Gastrocnemius medialis (tissue), 4 donors: Measurements from ENCODE around the gene AQP12B. TPM values are rescaled to one million over a fixed set of nuclear protein-coding genes. Genes with fewer than 3 reads are reported as not detected.

Experiments
- ATAC-seq, 2 donors: fragments of 150-250 bp; one replicate each; pipeline ENCODE4 v1.9.1; 2016
- DNase-seq, 2 donors: peaks; one replicate each; pipeline ENCODE4 v3.0.0-alpha.2; 2019
- H3K27ac ChIP-seq, 4 donors: fragments of 200-600 bp; sonication (generic); 1 replicate in 1 of 4; 2 replicates in 3 of 4; pipeline ENCODE4 v1.5.1; 2016 to 2018; ENCODE audit warnings: mild to moderate bottlenecking in 2 of 4, moderate library complexity in 1 of 4
- H3K27me3 ChIP-seq, 3 donors: fragments of 200-600 bp; sonication (generic) in 2 of 3; 1 replicate in 1 of 3; 2 replicates in 2 of 3; pipeline versions ENCODE4 v1.5.1 to v1.6.0; 2016 to 2019; ENCODE audit warnings: mild to moderate bottlenecking in 1 of 3, moderate library complexity in 1 of 3
- H3K36me3 ChIP-seq, 2 donors: fragments of 200-600 bp; sonication (generic) in 1 of 2; one replicate each; pipeline ENCODE4 v1.5.1; 2017 to 2018
- H3K4me1 ChIP-seq, 2 donors: fragments of 200-600 bp; sonication (generic) in 1 of 2; one replicate each; pipeline ENCODE4 v1.5.1; 2016 to 2017; ENCODE audit warnings: mild to moderate bottlenecking in 2 of 2
- H3K4me3 ChIP-seq, 4 donors: fragments of 200-600 bp; sonication (generic) in 3 of 4; 1 replicate in 1 of 4; 2 replicates in 3 of 4; pipeline ENCODE4 v1.5.1; 2016 to 2019; ENCODE audit warnings: mild to moderate bottlenecking in 2 of 4
- H3K9me3 ChIP-seq, 3 donors: fragments of 200-600 bp; sonication (generic) in 2 of 3; 1 replicate in 1 of 3; 2 replicates in 2 of 3; pipeline ENCODE4 v1.5.1; 2016 to 2019
- CTCF ChIP-seq, 5 experiments: fragments of 450-650 bp in 3 of 5; fragments of 200-600 bp in 2 of 5; sonication (generic) in 2 of 5; IDR thresholded peaks in 4 of 5; conservative IDR thresholded peaks in 1 of 5; 1 replicate in 4 of 5; 2 replicates in 1 of 5; pipeline ENCODE4 v1.5.1; 2016 to 2019; ENCODE audit warnings: antibody characterized with exemption in 5 of 5, mild to moderate bottlenecking in 3 of 5, moderate library complexity in 3 of 5
- POLR2A ChIP-seq, 2 donors: fragments of 450-650 bp; IDR thresholded peaks; one replicate each; pipeline ENCODE4 v1.6.1; 2017; ENCODE audit warnings: antibody characterized with exemption in 2 of 2, mild to moderate bottlenecking in 2 of 2, moderate library complexity in 2 of 2
- in situ Hi-C, 4 donors: fragments of 200-750 bp; cut with MboI; loops; one replicate each; pipeline versions ENCODE4 v1.15.0 to v1.8.0; 2017; ENCODE audit warnings: low sequenced_read_pairs in 4 of 4
- intact Hi-C: fragments of 100-400 bp; cut with DNase I; formaldehyde crosslinking; loops from one replicate; pipeline ENCODE4 v1.15.1; 2023; ENCODE audit warnings: low total_unique reads
- total RNA-seq, 4 donors: library from RNA; depleted of rRNA; stranded (reverse); fragments of >200 nt; gene quantifications; one replicate each; pipeline versions ENCODE4 v1.1.0 to v1.2.3, GENCODE V29; 2016

AQP12B gene
- total RNA-seq, 4 donors from 2014 or later = not detected

- Histone ChIP-seq H3K9me3 (no peaks in the 10 kb centered on the region), H3K36me3 (no peaks in the 10 kb centered on the region), H3K27ac (no peak overlapping the region), H3K27me3 (peaks cover 0 to 3% (median 0%) of the 10 kb centered on the region in 3 donors), H3K4me1 (peaks cover 0 to 15% of the 10 kb centered on the region in 2 donors), H3K4me3 (no peak overlapping the region)
- DNase-seq (no peak), ATAC-seq (no peak)
- intact Hi-C loops = no loop called here
- in situ Hi-C loops = no loop called here
- TF ChIP-seq POLR2A (IDR thresholded peaks at IDR 0.05) (no peak), CTCF (IDR thresholded peaks at IDR 0.05 in 4 of 5, conservative IDR thresholded peaks at IDR 0.05 in 1 of 5) (no peak)
These were observed 46.6 kb downstream of the AQP12B start for GRCh38 chr2:240635998-240636547.

- Histone ChIP-seq H3K27ac (no peak overlapping the region), H3K27me3 (peaks cover 0 to 3% (median 0%) of the 10 kb centered on the region in 3 donors), H3K9me3 (no peaks in the 10 kb centered on the region), H3K36me3 (no peaks in the 10 kb centered on the region), H3K4me1 (peaks cover 0 to 15% of the 10 kb centered on the region in 2 donors), H3K4me3 (no peak overlapping the region)
- TF ChIP-seq POLR2A (IDR thresholded peaks at IDR 0.05) (no peak), CTCF (IDR thresholded peaks at IDR 0.05 in 4 of 5, conservative IDR thresholded peaks at IDR 0.05 in 1 of 5) (no peak)
- in situ Hi-C loops = no loop called here
- intact Hi-C loops = no loop called here
- DNase-seq = no peak
- ATAC-seq = no peak
These were observed 47.3 kb downstream of the AQP12B start for GRCh38 chr2:240635121-240635997.

GRCh38 chr2:240632306-240632721, 50.4 kb downstream of the AQP12B start:
- intact Hi-C loops = no loop called here
- no peak for TF ChIP-seq CTCF (IDR thresholded peaks at IDR 0.05 in 4 of 5, conservative IDR thresholded peaks at IDR 0.05 in 1 of 5)
- TF ChIP-seq POLR2A (IDR thresholded peaks at IDR 0.05) = no peak
- in situ Hi-C loops = no loop called here

GRCh38 chr2:240631548-240632305, 51.0 kb downstream of the AQP12B start:
- in situ Hi-C loops = no loop called here
- H3K4me3 ChIP-seq = no peak overlapping the region
- no peaks in the 10 kb centered on the region for H3K9me3 ChIP-seq
- ATAC-seq (no peak), DNase-seq (no peak)
- intact Hi-C loops = no loop called here
- H3K27me3 ChIP-seq = peaks cover 0 to 3% (median 0%) of the 10 kb centered on the region in 3 donors
- no peaks in the 10 kb centered on the region for H3K36me3 ChIP-seq
- H3K27ac ChIP-seq = no peak overlapping the region
- TF ChIP-seq CTCF (IDR thresholded peaks at IDR 0.05 in 4 of 5, conservative IDR thresholded peaks at IDR 0.05 in 1 of 5) (no peak), POLR2A (IDR thresholded peaks at IDR 0.05) (no peak)
- H3K4me1 ChIP-seq = no peaks in the 10 kb centered on the region

More at GRCh38 chr2:240632306-240632721, 50.4 kb downstream of the AQP12B start:
- ATAC-seq (no peak), DNase-seq (no peak)
- Histone ChIP-seq H3K27me3 (peaks cover 0 to 3% (median 0%) of the 10 kb centered on the region in 3 donors), H3K27ac (no peak overlapping the region), H3K9me3 (no peaks in the 10 kb centered on the region), H3K4me1 (no peaks in the 10 kb centered on the region), H3K4me3 (no peak overlapping the region), H3K36me3 (no peaks in the 10 kb centered on the region)
